Lung (tissue), 12 donors: ENCODE data around the gene LYPD4. TPM values are rescaled to one million over a fixed set of nuclear protein-coding genes. Genes with fewer than 3 reads are reported as not detected.

Experiments used
- ATAC-seq: fragments of 200-7000 bp; cut with Tn5 transposase; one replicate; pipeline ENCODE4 v1.9.1; 2020; ENCODE audit warnings: moderate number of reproducible peaks; ENCODE audit not compliant: insufficient read depth, low FRiP score
- DNase-seq, 3 donors: peaks; one replicate each; pipeline ENCODE4 v3.0.0-alpha.2; 2013 to 2017
- H3K27ac ChIP-seq, 2 donors: one replicate each; pipeline ENCODE4 v1.5.1; 2013; ENCODE audit warnings: mild to moderate bottlenecking in 2 of 2, moderate library complexity in 2 of 2, control low read depth in 1 of 2, inconsistent platforms in 1 of 2, low read depth in 1 of 2, low read length in 1 of 2
- H3K27me3 ChIP-seq, 3 donors: one replicate each; pipeline ENCODE4 v1.5.1; 2013; ENCODE audit warnings: low read length in 2 of 3; ENCODE audit not compliant: control insufficient read depth in 3 of 3, insufficient read depth in 3 of 3
- H3K36me3 ChIP-seq, 4 donors: one replicate each; pipeline ENCODE4 v1.5.1; 2013; ENCODE audit warnings: low read length in 4 of 4, mild to moderate bottlenecking in 1 of 4, moderate library complexity in 1 of 4; ENCODE audit not compliant: control insufficient read depth in 4 of 4, insufficient read depth in 4 of 4
- H3K4me1 ChIP-seq, 5 donors: one replicate each; pipeline ENCODE4 v1.5.1; 2013; ENCODE audit warnings: low read length in 5 of 5, mild to moderate bottlenecking in 2 of 5, moderate library complexity in 1 of 5; ENCODE audit not compliant: control insufficient read depth in 5 of 5, insufficient read depth in 5 of 5
- H3K4me3 ChIP-seq: one replicate; pipeline ENCODE4 v1.5.1; 2013; ENCODE audit warnings: mild to moderate bottlenecking, control low read depth, moderate library complexity
- H3K9ac ChIP-seq, 2 donors: one replicate each; pipeline ENCODE4 v1.5.1; 2013; ENCODE audit warnings: low read length in 2 of 2, control low read depth in 1 of 2; ENCODE audit not compliant: insufficient read depth in 1 of 2
- H3K9me3 ChIP-seq, 4 donors: one replicate each; pipeline ENCODE4 v1.5.1; 2013; ENCODE audit warnings: low read length in 3 of 4, mild to moderate bottlenecking in 1 of 4, moderate library complexity in 1 of 4; ENCODE audit not compliant: control insufficient read depth in 4 of 4, insufficient read depth in 3 of 4
- CTCF ChIP-seq: IDR thresholded peaks from 2 replicates; pipeline ENCODE4 v1.5.1; 2012; ENCODE audit warnings: mild to moderate bottlenecking; ENCODE audit errors: control extremely low read depth, extremely low read depth
- WGBS, 2 donors: extraction: QIAGEN DNeasy Blood & Tissue Kit; methylation state at CpG; one replicate each; pipeline ENCODE4 v1.1.7; 2013; 5-methylcytosine and 5-hydroxymethylcytosine counted together
- polyA plus RNA-seq, 2 donors: library from polyadenylated mRNA; stranded (reverse); fragments of 200-250 nt; gene quantifications; one replicate each; pipeline ENCODE4 v1.2.1, GENCODE V29; 2013
- total RNA-seq, 2 donors: library from RNA; depleted of rRNA in 1 of 2; stranded (reverse); fragments of >200 nt in 1 of 2; gene quantifications; one replicate each; pipeline ENCODE4 v1.2.1, GENCODE V29; 2014 to 2021
- donor health status: control.
- donor health status: control.
- donor health status: Bipolar disorder and iron deficiency.
- donor health status: healthy.
- donor health status: DM: yes; HTN: yes; CAD: no.

Gene LYPD4
- total and polyA plus RNA-seq, 4 donors = not detected

GRCh38 chr19:41801031-41801430 lies 43.5 kb downstream of the LYPD4 start:
- DNase-seq (no peak), ATAC-seq (no peak)
- peaks cover 0 to 2% (median 0%) of the 10 kb centered on the region in 5 donors for H3K4me1 ChIP-seq
- no peak overlapping the region for H3K4me3 ChIP-seq
- H3K36me3 ChIP-seq = no peaks in the 10 kb centered on the region
- TF ChIP-seq CTCF = no peak
- H3K27me3 ChIP-seq = no peaks in the 10 kb centered on the region
- no peaks in the 10 kb centered on the region for H3K9me3 ChIP-seq
- no peak overlapping the region for H3K9ac ChIP-seq
- 76 to 77% methylated on average over 4 of the region's 4 CpGs for WGBS, 2 donors
- H3K27ac ChIP-seq = peak overlapping the region in 1 of 2 donors; percentile 61

DNA sequence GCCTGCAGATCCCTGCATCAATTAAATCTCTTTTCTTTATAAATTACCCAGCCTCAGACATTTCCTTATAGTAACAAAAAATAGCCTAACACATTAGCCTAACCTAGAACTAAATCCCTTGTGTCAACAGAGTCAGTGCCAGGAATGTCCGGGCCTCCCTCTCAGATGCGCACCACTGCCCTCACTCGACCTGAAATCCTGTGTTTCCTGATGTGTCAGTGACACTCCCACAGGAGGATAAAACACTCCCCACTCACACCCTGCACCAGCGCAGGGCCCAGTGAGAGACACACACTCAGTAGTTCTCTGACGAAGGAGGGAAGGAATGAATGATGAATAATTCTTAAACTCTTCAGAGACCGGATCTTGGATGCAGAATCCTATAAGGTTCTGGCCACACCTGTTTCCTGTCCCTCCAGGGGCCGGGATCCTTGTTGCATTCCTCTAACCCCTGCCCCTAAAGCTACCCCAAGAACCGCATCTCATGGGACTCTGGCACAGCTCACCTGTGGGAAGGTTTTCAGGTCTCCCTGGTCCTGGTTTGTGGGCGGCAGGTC lies 45.0 kb downstream of the LYPD4 start:
- no peak for ATAC-seq
- no peaks in the 10 kb centered on the region for H3K27me3 ChIP-seq
- no peak overlapping the region for H3K9ac ChIP-seq
- WGBS, 2 donors = 60 to 74% methylated on average over 9 of the region's 9 CpGs
- no peak for TF ChIP-seq CTCF
- no peak overlapping the region for H3K27ac ChIP-seq
- no peak overlapping the region for H3K4me3 ChIP-seq
- no peaks in the 10 kb centered on the region for H3K9me3 ChIP-seq
- no peak for DNase-seq
- H3K4me1 ChIP-seq = peaks cover 0 to 2% (median 0%) of the 10 kb centered on the region in 5 donors
- no peaks in the 10 kb centered on the region for H3K36me3 ChIP-seq

- peaks cover 0 to 4% (median 0%) of the 10 kb centered on the region in 5 donors for H3K4me1 ChIP-seq
- 49 to 86% methylated on average over 1 of the region's 1 CpG for WGBS, 2 donors
- no peak for TF ChIP-seq CTCF
- no peak overlapping the region for H3K9ac ChIP-seq
- H3K4me3 ChIP-seq = no peak overlapping the region
- ATAC-seq (no peak), DNase-seq (no peak)
- no peak overlapping the region for H3K27ac ChIP-seq
- no peaks in the 10 kb centered on the region for H3K36me3 ChIP-seq
- H3K9me3 ChIP-seq = no peaks in the 10 kb centered on the region
- H3K27me3 ChIP-seq = no peaks in the 10 kb centered on the region
These were observed 47.6 kb downstream of the LYPD4 start for GRCh38 chr19:41796901-41797300.

DNA sequence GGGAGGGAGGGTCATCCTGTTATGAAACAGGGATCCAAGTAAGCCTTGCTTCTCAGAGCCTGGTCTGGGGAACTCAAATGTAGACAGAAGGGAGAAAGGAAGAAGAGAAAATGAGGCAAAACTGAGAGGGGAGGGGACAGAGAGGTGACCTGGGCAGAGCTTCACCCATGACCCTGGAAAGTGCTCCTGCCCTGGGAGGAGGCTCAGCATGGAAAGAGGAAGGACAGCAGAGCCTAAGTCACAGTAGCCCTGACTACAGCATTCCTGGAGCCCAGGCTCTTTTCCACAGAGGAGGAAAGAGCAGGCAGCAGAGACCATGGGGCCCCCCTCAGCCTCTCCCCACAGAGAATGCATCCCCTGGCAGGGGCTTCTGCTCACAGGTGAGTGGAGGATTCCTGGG lies 48.1 kb downstream of the LYPD4 start, which contains the start of gene CEACAM3:
Gene CEACAM3, plus strand, starts transcription at position 226 of the 400 bp plus-strand sequence. Its CDS starts 91 bp downstream, at position 317.
- Histone ChIP-seq H3K9ac (no peak within 1 kb of the TSS), H3K4me1 (peaks cover 0 to 4% (median 0%) of the 10 kb centered on the region in 5 donors), H3K4me3 (no peak within 1 kb of the TSS), H3K36me3 (no peaks in the 10 kb centered on the region), H3K27me3 (no peaks in the 10 kb centered on the region), H3K9me3 (no peaks in the 10 kb centered on the region), H3K27ac (peak within 1 kb of the TSS in 1 of 2 donors; percentile 9)
- DNase-seq (no peak), ATAC-seq (no peak)
- no peak for TF ChIP-seq CTCF
